Panc1 (cell line): ENCODE data around the gene ITPR2. TPM values are rescaled to one million over a fixed set of nuclear protein-coding genes. Genes with fewer than 3 reads are reported as not detected.

Source experiments
- ATAC-seq: fragments of 200-7000 bp; cut with Tn5 transposase; 2 replicates; pipeline ENCODE4 v1.9.1; 2020; ENCODE audit warnings: mild to moderate bottlenecking, moderate library complexity
- BruUV-seq: library from RNA; stranded (reverse); fragments of 400-500 nt; replicated peaks from 2 replicates; lab custom pipeline; 2021; lab: Mats Ljungman, UMichigan
- CTCF ChIA-PET: fragments of 300-600 bp; sonication (Branson Sonifier 250); formaldehyde crosslinking; loops from one replicate; lab custom pipeline; 2022; ENCODE audit warnings: antibody characterized with exemption; lab: Charles Lee
- POLR2A ChIA-PET: fragments of 300-600 bp; sonication (Branson Sonifier 250); formaldehyde crosslinking; loops from one replicate; lab custom pipeline; 2022; ENCODE audit warnings: antibody characterized with exemption; lab: Charles Lee
- DNase-seq: peaks from one replicate; pipeline ENCODE4 v3.0.0-alpha.2; 2010; ENCODE audit warnings: low read depth, low spot score
- H3K27ac ChIP-seq: 2 replicates; pipeline ENCODE4 v1.5.1; 2011; ENCODE audit warnings: mild to moderate bottlenecking, low read length, inconsistent platforms
- H3K27me3 ChIP-seq: fragments of 200-500 bp; sonication (Bioruptor generic); 2 replicates; pipeline ENCODE4 v1.6.0; 2014; ENCODE audit warnings: low read length, inconsistent platforms; ENCODE audit not compliant: control insufficient read depth, insufficient read depth
- H3K36me3 ChIP-seq: fragments of 200-500 bp; sonication (Bioruptor generic); 2 replicates; pipeline ENCODE4 v1.5.1; 2014; ENCODE audit warnings: inconsistent platforms, mild to moderate bottlenecking, low read length, moderate library complexity; ENCODE audit not compliant: control insufficient read depth, insufficient read depth
- H3K4me1 ChIP-seq: 2 replicates; pipeline ENCODE4 v1.5.1; 2011; ENCODE audit warnings: inconsistent platforms, mild to moderate bottlenecking, low read length, moderate library complexity; ENCODE audit not compliant: control insufficient read depth, insufficient read depth
- H3K4me3 ChIP-seq, 2 experiments: 2 replicates each; pipeline ENCODE4 v1.5.1; 2011 to 2012; ENCODE audit warnings: low read depth in 2 of 2, low read length in 2 of 2, mild to moderate bottlenecking in 2 of 2, inconsistent platforms in 1 of 2, moderate library complexity in 1 of 2
- H3K9me3 ChIP-seq: fragments of 200-500 bp; sonication (Bioruptor generic); 2 replicates; pipeline ENCODE4 v1.5.1; 2014; ENCODE audit warnings: low read depth, mild to moderate bottlenecking, inconsistent platforms, low read length, moderate library complexity; ENCODE audit not compliant: control insufficient read depth, insufficient read depth
- CTCF ChIP-seq: fragments of 450-650 bp; IDR thresholded peaks from 2 replicates; pipeline ENCODE4 v1.5.1; 2017; ENCODE audit warnings: mild to moderate bottlenecking
- POLR2AphosphoS5 ChIP-seq: IDR thresholded peaks from 2 replicates; pipeline ENCODE4 v1.6.1; 2012; ENCODE audit warnings: mild to moderate bottlenecking, low read depth, low read length, moderate library complexity
- REST ChIP-seq, 2 experiments: IDR thresholded peaks; 2 replicates each; pipeline ENCODE4 v1.6.1; 2011 to 2012; ENCODE audit warnings: low read depth in 2 of 2, control low read depth in 1 of 2, low read length in 1 of 2, mild to moderate bottlenecking in 1 of 2, moderate library complexity in 1 of 2; ENCODE audit not compliant: insufficient read depth in 1 of 2
- SIN3A ChIP-seq: IDR thresholded peaks from 2 replicates; pipeline ENCODE4 v1.6.1; 2012; ENCODE audit warnings: low read depth, mild to moderate bottlenecking, low read length, moderate library complexity, borderline replicate concordance; ENCODE audit not compliant: insufficient read depth
- TCF7L2 ChIP-seq: IDR thresholded peaks from 2 replicates; pipeline ENCODE4 v1.6.1; 2011; ENCODE audit warnings: mild to moderate bottlenecking, low read depth, low read length, inconsistent platforms
- in situ Hi-C: cut with HindIII; loops from 2 replicates; pipeline ENCODE4 v1.10.0; 2016; ENCODE audit warnings: low sequenced_read_pairs, low pct_unique_long_range_greater_than_20kb
- intact Hi-C: fragments of 100-400 bp; cut with micrococcal nuclease; formaldehyde crosslinking; loops from one replicate; pipeline ENCODE4 v1.10.0; 2022; ENCODE audit not compliant: unreplicated experiment
- total RNA-seq: library from RNA; stranded (reverse); gene quantifications from one replicate; pipeline ENCODE4 v1.2.1, GENCODE V29; 2021; ENCODE audit not compliant: unreplicated experiment

Gene ITPR2
- total RNA-seq, 1 experiment from 2014 or later = 41.8 TPM

- H3K27ac ChIP-seq = no peak overlapping the region
- CTCF ChIA-PET = no interaction called here
- H3K36me3 ChIP-seq = no peaks in the 10 kb centered on the region
- no peak overlapping the region for H3K4me3 ChIP-seq
- POLR2A ChIA-PET = no interaction called here
- no peaks in the 10 kb centered on the region for H3K4me1 ChIP-seq
- no peak for TF ChIP-seq SIN3A
- no peak for TF ChIP-seq REST (IDR thresholded peaks at IDR 0.05; ENCODE audit: insufficient read depth in 1 of 2, low read depth in 2 of 2, low read length in 1 of 2)
- TF ChIP-seq POLR2AphosphoS5 = no peak
- no peak for TF ChIP-seq TCF7L2
- TF ChIP-seq CTCF = no peak
- in situ Hi-C loops (no loop called here), intact Hi-C loops (no loop called here)
- no peak for ATAC-seq
- DNase-seq = no peak
- H3K27me3 ChIP-seq = no peaks in the 10 kb centered on the region
- BruUV-seq = no TSS peak
- no peaks in the 10 kb centered on the region for H3K9me3 ChIP-seq
These were observed 429.4 kb downstream of the ITPR2 start for GRCh38 chr12:26403601-26404000.

GRCh38 chr12:26402648-26403047, 430.3 kb downstream of the ITPR2 start:
- DNase-seq (peak; percentile 5), ATAC-seq (no peak)
- TF ChIP-seq CTCF (peak; percentile 33), POLR2AphosphoS5 (no peak)
- in situ Hi-C loops (no loop called here), intact Hi-C loops (no loop called here)
- Histone ChIP-seq H3K27ac (no peak overlapping the region), H3K9me3 (no peaks in the 10 kb centered on the region), H3K4me1 (no peaks in the 10 kb centered on the region), H3K4me3 (no peak overlapping the region), H3K27me3 (no peaks in the 10 kb centered on the region), H3K36me3 (no peaks in the 10 kb centered on the region)
- CTCF ChIA-PET = interaction anchor here (0.6 kb wide), 1 partner anchor 92 kb away, joined by 8 read pairs; no protein-coding TSS in a partner anchor
- BruUV-seq = no TSS peak
- POLR2A ChIA-PET = no interaction called here
